GM12891 (cell line): ENCODE results near the gene KRTAP5-11.

Source experiments
- PAX5 ChIP-seq: IDR thresholded peaks from 2 replicates; pipeline ENCODE4 v1.6.1; 2011; ENCODE audit warnings: low read length, moderate library complexity, mild to moderate bottlenecking; ENCODE audit not compliant: insufficient read depth, severe bottlenecking
- POLR2A ChIP-seq: IDR thresholded peaks from 2 replicates; pipeline ENCODE4 v1.6.1; 2011; ENCODE audit warnings: low read depth, low read length, control low read depth
- POLR2AphosphoS5 ChIP-seq: IDR thresholded peaks from 2 replicates; pipeline ENCODE4 v1.6.1; 2011; ENCODE audit warnings: low read depth, low read length, control low read depth
- POU2F2 ChIP-seq: IDR thresholded peaks from 2 replicates; pipeline ENCODE4 v1.6.1; 2011; ENCODE audit warnings: low read depth, mild to moderate bottlenecking, control low read depth, low read length, moderate library complexity
- SPI1 ChIP-seq: IDR thresholded peaks from 2 replicates; pipeline ENCODE4 v1.6.1; 2011; ENCODE audit warnings: low read depth, low read length, control low read depth
- TAF1 ChIP-seq: IDR thresholded peaks from 2 replicates; pipeline ENCODE4 v1.6.1; 2011; ENCODE audit warnings: low read depth, low read length, control low read depth

- TF ChIP-seq POLR2A (no peak), TAF1 (no peak), POLR2AphosphoS5 (no peak), POU2F2 (no peak), SPI1 (no peak), PAX5 (no peak)
These were observed 5.1 kb downstream of the KRTAP5-11 start for GRCh38 chr11:71577469-71578004.
